ENCODE measurements around the gene CHPF. TPM values are rescaled to one million over a fixed set of nuclear protein-coding genes. Genes with fewer than 3 reads are reported as not detected.

Gene CHPF
- total RNA-seq, 1 donor from 2014 or later = 0.26 TPM

DNA sequence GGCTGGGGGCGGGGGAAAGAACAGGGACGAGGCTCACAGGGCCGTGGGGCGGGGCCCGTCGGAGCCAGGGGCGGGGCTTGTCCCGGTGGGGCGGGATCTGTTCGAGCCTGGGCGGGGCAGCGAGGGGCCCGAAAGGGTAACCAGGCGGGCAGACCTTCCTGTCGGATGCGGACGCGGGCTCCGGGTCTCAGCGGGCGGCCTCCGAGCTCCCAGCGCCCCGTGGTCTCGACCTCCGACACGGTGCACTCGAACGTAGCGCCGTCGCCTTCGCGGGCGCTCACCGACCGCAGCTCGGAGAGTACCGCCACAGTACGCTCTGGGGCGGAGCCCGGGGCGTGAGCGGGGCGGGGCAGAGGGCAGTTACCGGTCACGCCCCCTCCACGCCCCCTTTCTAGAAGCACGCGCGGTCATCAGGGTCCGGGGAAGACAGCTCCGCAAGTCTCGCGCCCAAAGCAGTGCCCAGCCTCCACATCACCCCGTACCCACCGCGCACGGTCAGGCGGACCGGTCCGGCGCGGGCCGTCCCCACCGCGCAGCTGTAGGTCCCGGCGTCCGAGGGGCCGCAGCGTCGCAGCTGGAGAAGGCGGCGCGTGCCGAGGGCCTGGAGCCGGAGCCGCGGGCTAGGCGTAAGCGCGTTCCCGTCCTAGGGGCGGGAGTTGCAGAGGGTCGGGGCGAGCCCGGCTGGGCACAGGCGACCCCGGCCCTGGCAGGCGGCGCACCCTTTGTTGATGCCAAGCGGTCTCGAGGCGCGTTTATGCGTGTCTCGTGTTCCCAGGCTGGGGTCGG lies 9.0 kb upstream of the CHPF start:
- peak in 1 of 2 donors; percentile 70 for DNase-seq (ENCODE audit: low read depth in 2 of 2)

- DNase-seq (ENCODE audit: low read depth in 2 of 2) = no peak
These were observed 8.1 kb upstream of the CHPF start for GRCh38 chr2:219551441-219552381.

DNA sequence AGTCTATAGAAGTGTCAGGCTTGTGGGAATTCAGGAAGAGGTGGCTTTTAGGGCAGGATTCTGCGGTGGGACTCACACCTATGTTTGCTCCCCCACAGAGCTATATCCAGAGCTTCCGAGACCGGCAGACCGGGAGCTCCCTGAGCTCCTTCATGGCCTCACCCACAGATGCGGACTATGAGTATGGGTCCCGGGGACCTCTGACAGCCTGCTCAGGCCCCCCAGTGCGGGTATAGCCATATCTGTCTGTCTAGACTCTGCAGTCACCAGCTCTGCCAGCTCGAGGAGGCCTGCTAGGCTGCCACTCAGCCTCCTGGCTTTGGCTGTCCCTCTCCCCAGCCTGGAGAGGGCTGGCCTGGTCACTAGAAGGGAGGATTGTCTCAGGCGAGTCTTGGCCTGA lies 6.0 kb upstream of the CHPF start:
- DNase-seq (ENCODE audit: low read depth in 2 of 2) = no peak

- DNase-seq (ENCODE audit: low read depth in 2 of 2) = no peak
These were observed 5.4 kb upstream of the CHPF start for GRCh38 chr2:219548990-219549389.

DNA sequence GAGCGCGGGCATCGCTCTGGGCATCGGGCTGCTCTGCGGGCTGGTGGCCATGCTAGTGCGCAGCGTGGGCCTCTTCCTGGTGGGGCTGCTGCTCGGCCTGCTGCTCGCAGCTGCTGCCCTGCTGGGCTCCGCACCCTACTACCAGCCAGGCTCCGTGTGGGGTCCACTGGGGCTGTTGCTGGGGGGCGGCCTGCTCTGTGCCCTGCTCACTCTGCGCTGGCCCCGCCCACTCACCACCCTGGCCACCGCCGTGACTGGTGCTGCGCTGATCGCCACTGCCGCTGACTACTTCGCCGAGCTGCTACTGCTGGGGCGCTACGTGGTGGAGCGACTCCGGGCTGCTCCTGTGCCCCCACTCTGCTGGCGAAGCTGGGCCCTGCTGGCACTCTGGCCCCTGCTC lies 4.0 kb upstream of the CHPF start:
- no peak for DNase-seq (ENCODE audit: low read depth in 2 of 2)

DNA sequence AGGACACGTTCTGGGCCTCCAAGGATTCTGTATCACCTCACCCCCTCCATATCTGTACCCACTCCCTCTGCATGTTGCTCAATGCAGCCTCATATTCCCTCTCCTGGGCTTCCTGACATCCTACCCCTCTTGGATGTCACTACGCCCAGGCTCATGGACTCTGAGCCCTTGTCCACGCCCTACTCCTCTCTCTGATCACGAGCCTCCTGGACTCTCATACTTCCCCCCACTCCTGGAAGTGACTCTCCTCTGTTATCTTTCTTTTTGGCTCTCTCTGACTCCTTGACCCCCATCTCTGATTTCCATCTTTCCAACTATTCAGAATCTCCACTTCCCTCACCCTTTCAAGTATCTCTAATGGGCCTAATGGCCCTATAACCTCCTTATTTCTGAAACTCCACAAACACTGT lies 2.3 kb upstream of the CHPF start:
- no peak for DNase-seq (ENCODE audit: low read depth in 2 of 2)

DNA sequence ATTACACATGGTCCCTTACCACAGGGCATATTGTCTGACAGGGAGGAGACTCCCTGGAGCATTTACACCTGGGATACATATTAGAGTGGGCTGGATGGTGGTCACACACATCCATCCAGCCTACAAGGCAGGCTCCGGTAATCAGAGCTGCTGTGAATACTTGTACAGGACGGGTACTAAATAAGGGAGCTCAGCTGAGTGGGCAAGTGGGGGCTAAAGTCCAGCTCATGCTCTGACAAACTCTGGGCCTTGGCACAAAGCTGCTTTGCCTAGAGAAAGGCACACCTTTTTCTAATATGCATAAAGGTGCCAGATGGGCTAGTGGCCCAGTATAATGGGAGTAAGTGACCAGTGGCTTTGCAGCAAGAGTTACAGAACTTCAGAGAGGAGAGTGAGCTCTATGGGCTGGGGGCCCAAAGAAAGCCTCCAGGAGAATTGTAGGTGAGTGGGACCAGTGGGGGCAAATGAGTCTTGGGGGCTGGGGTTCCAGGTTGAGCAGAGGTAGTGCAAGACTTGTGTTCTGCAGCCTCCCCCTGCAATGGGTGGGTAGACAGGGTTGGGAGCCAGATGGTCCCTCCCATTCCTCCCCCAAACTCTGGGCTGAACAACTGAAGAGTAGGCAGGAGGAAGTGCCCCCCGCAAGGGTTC lies 1.8 kb upstream of the CHPF start:
- DNase-seq (ENCODE audit: low read depth in 2 of 2) = no peak

- DNase-seq (ENCODE audit: low read depth in 2 of 2) = no peak
These were observed 958 bp upstream of the CHPF start for GRCh38 chr2:219544567-219544966.

GRCh38 chr2:219542931-219543595 lies 546 bp downstream of the CHPF start:
- DNase-seq (ENCODE audit: low read depth in 2 of 2) = peak in 1 of 2 donors; percentile 7

- peak; percentile 60 to 79 for DNase-seq (ENCODE audit: low read depth in 2 of 2)
These were observed 1.9 kb downstream of the CHPF start for GRCh38 chr2:219541611-219542180.

DNA sequence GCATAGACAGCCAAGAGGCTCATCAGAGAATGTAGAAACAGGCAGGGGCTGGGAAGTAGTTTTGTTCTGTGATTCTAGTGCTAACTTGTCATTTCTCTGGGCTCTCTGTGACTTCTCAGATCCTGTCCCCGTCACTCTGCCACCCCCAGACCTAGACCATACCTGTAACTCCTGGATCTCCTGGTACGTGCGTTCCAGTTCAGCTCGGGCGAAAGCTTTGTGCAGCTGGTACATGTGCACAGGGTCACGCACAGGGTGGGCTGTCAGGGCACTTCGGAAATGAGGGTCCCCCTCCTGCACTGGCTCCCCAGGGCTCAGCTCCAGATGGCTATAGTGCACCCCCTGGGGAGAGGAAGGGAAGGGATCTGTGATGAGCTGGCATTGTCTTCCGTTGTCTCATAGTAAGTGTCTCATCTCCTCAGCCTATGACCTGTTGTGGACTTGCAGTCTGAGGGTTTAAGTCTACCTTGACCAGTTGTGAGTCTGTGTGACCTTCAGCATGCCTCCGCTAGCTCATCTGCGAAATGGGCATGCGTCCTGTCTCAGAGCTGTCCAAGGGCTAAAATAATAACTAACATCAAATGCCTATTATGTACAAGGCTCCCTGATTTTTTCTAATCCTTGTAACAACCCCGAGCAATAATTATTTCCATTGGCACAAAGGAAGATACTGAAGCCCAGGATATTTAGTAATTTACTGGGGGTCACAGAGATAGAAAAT lies 2.7 kb downstream of the CHPF start:
- no peak for DNase-seq (ENCODE audit: low read depth in 2 of 2)

DNA sequence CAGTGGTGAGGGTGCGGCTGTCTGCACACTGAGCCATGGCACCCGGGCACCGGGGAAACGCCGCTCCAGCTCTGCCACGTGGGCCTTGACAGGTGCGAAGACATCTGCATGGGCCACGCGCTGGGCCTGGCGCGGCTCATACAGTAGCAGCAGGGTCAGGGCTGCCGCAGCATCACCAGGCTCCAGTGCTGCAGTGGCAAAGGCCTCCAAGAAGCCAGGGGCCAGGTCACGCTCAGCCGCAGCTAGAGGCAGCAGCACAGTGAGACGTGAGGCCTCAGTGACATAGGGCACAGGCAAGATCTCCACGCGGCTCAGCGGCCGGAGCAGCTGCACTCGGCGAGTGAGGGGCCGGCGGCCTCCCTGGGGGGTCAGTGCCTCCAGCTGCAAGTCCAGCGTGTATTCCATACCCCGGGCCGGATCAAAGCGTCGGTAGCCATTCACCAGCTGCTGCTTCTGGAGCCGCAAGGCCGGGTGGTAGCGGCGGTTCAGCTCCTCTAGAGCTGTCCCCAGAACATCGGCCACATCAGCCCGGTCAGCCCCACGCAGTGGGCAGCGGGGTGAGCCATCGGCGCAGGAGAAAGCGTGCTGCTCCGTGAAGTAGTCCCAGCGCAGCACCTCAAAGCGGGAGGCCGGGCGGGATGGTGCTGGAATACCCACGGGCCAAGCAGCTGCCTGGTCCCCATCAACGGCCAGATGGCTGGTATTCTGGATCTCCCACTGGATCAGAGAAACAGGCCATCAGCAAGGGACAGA lies 3.5 kb downstream of the CHPF start:
- DNase-seq (ENCODE audit: low read depth in 2 of 2) = no peak

GRCh38 chr2:219538956-219539788 lies 4.4 kb downstream of the CHPF start:
- no peak for DNase-seq (ENCODE audit: low read depth in 2 of 2)

DNA sequence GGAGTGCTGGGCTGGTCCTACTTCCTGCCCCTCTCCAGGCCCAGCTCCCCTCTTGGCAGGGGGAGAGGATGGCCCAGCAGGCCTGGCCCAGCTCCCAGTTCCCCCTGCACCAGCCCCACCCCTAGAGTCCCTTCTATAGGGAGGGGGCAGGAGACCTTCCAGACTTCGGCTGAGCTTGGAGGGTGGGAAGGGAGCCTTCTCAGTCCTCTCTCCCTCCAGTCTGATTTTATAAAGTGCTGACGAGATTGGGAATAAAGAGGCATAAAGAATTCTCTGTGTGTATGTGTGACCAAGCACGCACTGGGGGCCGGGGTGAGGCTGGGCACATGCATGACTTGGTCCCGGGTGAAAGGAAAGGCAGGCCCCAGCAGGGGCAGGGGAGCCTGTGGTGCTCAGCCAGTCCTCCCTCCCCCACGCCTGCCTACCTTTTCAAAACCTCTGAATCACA lies 5.1 kb downstream of the CHPF start:
- DNase-seq (ENCODE audit: low read depth in 2 of 2) = no peak

DNA sequence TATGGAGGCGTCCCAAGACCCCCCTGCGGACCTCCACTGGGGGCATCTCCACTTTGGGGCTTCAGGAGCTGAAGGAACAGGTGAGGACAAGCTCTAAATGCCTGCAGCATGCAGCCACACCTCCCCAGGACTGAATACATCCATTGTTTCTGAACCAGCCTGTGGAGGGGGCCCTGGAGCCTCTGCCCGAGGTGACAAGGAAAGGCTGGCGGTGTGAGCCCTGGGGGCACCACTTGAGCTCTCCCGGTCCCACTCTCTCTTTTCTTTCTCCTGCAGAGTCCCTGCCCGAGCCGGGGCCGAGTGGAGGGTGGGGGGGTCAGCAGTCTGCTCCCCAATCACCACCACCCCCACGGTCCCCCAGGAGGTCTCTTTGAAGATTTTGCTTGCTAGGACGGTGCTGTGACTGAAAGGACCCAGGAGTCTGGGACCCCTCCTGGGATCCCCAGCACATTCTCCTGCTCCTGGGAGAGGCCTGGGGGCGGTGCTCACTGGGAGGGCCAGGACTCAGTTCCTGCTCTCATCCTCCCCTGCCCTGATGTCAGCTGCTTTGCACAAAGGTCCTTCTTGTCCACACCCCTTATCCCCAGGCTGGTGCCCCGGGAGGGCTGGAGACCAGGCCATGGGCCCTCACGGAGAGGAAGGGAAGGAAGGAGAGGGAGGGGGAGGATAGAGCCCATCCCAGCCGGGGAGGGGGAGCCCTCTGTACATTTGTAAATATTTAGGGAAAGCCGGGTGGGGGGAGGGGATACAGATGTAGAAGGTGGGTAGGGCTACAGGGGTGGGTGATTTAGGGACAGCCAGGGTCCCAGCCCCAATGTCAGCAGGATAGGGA lies 5.7 kb downstream of the CHPF start:
- no peak for DNase-seq (ENCODE audit: low read depth in 2 of 2)

- no peak for DNase-seq (ENCODE audit: low read depth in 2 of 2)
These were observed 6.6 kb downstream of the CHPF start for GRCh38 chr2:219536967-219537366.

DNA sequence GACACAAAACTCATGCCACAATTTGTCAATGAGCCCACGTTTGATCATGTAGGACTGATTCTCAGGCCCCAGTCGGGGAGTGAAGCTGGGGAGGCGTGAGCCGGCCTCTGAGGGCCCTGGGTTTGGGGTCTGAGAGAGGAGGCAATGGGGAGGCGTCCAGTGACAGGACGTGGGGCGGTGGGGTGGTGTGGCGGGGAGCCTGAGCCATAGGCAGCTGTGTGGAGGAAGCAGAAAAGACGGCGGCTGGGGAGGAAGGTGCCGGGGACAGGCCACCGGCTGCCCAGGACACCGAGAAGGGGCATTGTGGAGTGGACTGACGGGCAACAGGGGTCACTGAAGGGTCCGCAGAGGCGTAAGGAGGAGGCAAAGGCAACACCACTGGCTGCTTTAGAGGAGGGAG lies 7.2 kb downstream of the CHPF start:
- DNase-seq (ENCODE audit: low read depth in 2 of 2) = no peak
